HEK293T (cell line): ENCODE measurements around the gene ABCC5.

Experiments
- FOXM1 ChIP-seq: fragments of 450-650 bp; IDR thresholded peaks from 2 replicates; pipeline ENCODE4 v1.6.1; 2017; ENCODE audit warnings: mild to moderate bottlenecking, borderline replicate concordance
- HDGF ChIP-seq: fragments of 450-650 bp; IDR thresholded peaks from 2 replicates; pipeline ENCODE4 v1.6.1; 2017; ENCODE audit warnings: antibody characterized with exemption, borderline replicate concordance
- L3MBTL2 ChIP-seq: fragments of 450-650 bp; conservative IDR thresholded peaks from 2 replicates; pipeline ENCODE4 v1.6.1; 2016; ENCODE audit warnings: mild to moderate bottlenecking
- SUZ12 ChIP-seq: fragments of 450-650 bp; IDR thresholded peaks from 2 replicates; pipeline ENCODE4 v1.6.1; 2016; ENCODE audit warnings: mild to moderate bottlenecking
- ZNF384 ChIP-seq: fragments of 450-650 bp; IDR thresholded peaks from 2 replicates; pipeline ENCODE4 v1.6.1; 2016

- TF ChIP-seq ZNF384 (no peak), L3MBTL2 (no peak), FOXM1 (no peak), SUZ12 (no peak), HDGF (no peak)
These were observed 143.8 kb downstream of the ABCC5 start for GRCh38 chr3:183873914-183874313.
